HCT116 (cell line): Measurements from ENCODE around the gene SPATA33.

ENCODE experiments used
- CEBPB ChIP-seq: IDR thresholded peaks from 2 replicates; pipeline ENCODE4 v1.6.1; 2012; ENCODE audit warnings: low read depth
- EZH2 ChIP-seq: fragments of 200-600 bp; sonication (generic); IDR thresholded peaks from 2 replicates; pipeline ENCODE4 v1.6.1; 2017; ENCODE audit warnings: antibody characterized with exemption, mixed run types
- POLR2A ChIP-seq: IDR thresholded peaks from 2 replicates; pipeline ENCODE4 v1.7.0; 2011; ENCODE audit warnings: borderline replicate concordance; ENCODE audit not compliant: insufficient read depth, insufficient read length; ENCODE audit errors: extremely low read depth
- POLR2AphosphoS5 ChIP-seq: IDR thresholded peaks from 2 replicates; pipeline ENCODE4 v1.6.1; 2011; ENCODE audit warnings: mild to moderate bottlenecking, low read depth, low read length, moderate library complexity
- SIN3A ChIP-seq: IDR thresholded peaks from 2 replicates; pipeline ENCODE4 v1.6.1; 2012; ENCODE audit warnings: low read depth
- SP1 ChIP-seq: IDR thresholded peaks from 2 replicates; pipeline ENCODE4 v1.6.1; 2012; ENCODE audit warnings: low read depth
- YY1 ChIP-seq: IDR thresholded peaks from 2 replicates; pipeline ENCODE4 v1.6.1; 2011; ENCODE audit warnings: low read length, low read depth, moderate library complexity, mild to moderate bottlenecking; ENCODE audit not compliant: insufficient replicate concordance; ENCODE audit errors: extremely low read depth
- TF ChIP-seq, protein P1 (sequence below): IDR thresholded peaks from 2 replicates; pipeline ENCODE4 v1.6.1; 2012; ENCODE audit warnings: low read depth
- TF ChIP-seq, protein P2 (sequence below), 3 experiments: fragments of 200-600 bp in 1 of 3; sonication (generic) in 1 of 3; IDR thresholded peaks in 2 of 3; conservative IDR thresholded peaks in 1 of 3; 2 replicates each; pipeline ENCODE4 v1.5.1; 2012 to 2017; ENCODE audit warnings: low read depth in 2 of 3, low read length in 2 of 3, antibody characterized with exemption in 1 of 3, borderline replicate concordance in 1 of 3, control low read depth in 1 of 3, mild to moderate bottlenecking in 1 of 3, mixed read lengths in 1 of 3, mixed run types in 1 of 3, moderate library complexity in 1 of 3; ENCODE audit not compliant: insufficient read depth in 1 of 3
- TF ChIP-seq, protein P3 (sequence below): IDR thresholded peaks from 2 replicates; pipeline ENCODE4 v1.6.1; 2012

DNA sequence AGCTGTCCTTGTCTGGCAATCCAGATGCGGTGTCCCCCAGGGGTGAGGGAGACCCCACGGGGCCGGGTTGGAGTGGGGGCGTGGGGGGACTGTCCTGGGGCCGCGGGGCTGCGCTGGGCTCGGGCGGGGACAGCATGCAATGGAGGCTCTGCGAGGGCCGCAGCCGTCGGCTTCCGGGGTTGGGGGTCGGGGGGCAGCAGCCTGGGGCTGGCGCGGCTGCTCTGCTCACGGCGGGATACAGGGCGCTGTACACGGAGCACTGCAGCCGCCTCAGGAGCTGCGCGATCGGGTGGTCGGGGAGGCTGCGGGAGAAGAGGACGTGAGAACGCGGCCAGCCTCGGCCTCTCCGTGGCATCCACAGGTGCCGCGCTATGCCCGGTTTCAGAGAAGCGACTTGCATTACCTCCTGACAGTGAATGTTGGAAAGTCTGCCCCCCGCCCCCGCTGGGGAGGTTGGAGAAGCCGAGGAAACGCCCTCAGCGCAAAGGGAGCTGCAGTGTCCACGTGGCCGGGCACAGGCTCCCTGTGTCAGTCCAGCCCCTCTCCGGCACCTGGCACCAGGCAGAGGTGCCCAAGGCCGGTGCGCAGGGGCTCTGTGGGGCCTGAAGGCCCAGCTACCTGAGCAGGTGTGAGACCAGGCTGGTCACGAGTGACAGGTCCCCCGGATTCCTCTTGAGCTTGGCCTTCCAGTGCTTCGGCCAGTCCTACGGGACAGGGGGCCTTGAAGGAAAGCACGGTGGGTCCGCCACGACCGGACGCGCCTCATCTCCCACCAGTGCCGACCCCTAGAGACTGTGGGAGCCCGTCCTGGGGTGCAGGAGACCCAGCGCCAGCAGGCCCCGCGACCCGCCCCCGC is 53.3 kb downstream of the SPATA33 start:
- TF ChIP-seq, protein P1, sequence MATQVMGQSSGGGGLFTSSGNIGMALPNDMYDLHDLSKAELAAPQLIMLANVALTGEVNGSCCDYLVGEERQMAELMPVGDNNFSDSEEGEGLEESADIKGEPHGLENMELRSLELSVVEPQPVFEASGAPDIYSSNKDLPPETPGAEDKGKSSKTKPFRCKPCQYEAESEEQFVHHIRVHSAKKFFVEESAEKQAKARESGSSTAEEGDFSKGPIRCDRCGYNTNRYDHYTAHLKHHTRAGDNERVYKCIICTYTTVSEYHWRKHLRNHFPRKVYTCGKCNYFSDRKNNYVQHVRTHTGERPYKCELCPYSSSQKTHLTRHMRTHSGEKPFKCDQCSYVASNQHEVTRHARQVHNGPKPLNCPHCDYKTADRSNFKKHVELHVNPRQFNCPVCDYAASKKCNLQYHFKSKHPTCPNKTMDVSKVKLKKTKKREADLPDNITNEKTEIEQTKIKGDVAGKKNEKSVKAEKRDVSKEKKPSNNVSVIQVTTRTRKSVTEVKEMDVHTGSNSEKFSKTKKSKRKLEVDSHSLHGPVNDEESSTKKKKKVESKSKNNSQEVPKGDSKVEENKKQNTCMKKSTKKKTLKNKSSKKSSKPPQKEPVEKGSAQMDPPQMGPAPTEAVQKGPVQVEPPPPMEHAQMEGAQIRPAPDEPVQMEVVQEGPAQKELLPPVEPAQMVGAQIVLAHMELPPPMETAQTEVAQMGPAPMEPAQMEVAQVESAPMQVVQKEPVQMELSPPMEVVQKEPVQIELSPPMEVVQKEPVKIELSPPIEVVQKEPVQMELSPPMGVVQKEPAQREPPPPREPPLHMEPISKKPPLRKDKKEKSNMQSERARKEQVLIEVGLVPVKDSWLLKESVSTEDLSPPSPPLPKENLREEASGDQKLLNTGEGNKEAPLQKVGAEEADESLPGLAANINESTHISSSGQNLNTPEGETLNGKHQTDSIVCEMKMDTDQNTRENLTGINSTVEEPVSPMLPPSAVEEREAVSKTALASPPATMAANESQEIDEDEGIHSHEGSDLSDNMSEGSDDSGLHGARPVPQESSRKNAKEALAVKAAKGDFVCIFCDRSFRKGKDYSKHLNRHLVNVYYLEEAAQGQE: no peak
- TF ChIP-seq, protein P2, sequence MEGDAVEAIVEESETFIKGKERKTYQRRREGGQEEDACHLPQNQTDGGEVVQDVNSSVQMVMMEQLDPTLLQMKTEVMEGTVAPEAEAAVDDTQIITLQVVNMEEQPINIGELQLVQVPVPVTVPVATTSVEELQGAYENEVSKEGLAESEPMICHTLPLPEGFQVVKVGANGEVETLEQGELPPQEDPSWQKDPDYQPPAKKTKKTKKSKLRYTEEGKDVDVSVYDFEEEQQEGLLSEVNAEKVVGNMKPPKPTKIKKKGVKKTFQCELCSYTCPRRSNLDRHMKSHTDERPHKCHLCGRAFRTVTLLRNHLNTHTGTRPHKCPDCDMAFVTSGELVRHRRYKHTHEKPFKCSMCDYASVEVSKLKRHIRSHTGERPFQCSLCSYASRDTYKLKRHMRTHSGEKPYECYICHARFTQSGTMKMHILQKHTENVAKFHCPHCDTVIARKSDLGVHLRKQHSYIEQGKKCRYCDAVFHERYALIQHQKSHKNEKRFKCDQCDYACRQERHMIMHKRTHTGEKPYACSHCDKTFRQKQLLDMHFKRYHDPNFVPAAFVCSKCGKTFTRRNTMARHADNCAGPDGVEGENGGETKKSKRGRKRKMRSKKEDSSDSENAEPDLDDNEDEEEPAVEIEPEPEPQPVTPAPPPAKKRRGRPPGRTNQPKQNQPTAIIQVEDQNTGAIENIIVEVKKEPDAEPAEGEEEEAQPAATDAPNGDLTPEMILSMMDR (IDR thresholded peaks at IDR 0.05 in 2 of 3, conservative IDR thresholded peaks at IDR 0.05 in 1 of 3; ENCODE audit: borderline replicate concordance in 1 of 3, insufficient read depth in 1 of 3, low read depth in 2 of 3, low read length in 2 of 3): no peak
- TF ChIP-seq POLR2AphosphoS5 (no peak), SIN3A (no peak), EZH2 (no peak), CEBPB (no peak), POLR2A (no peak), YY1 (no peak), SP1 (no peak)
- TF ChIP-seq, protein P3, sequence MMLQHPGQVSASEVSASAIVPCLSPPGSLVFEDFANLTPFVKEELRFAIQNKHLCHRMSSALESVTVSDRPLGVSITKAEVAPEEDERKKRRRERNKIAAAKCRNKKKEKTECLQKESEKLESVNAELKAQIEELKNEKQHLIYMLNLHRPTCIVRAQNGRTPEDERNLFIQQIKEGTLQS: no peak
